H54 (cell line): Measurements from ENCODE around the gene CNEP1R1.

ENCODE experiments used
- DNase-seq: peaks from one replicate; pipeline ENCODE4 v3.0.0; 2011; ENCODE audit warnings: low spot score, mixed read lengths; ENCODE audit not compliant: insufficient read length
- FAIRE-seq: peaks from 3 replicates; lab custom pipeline; 2011; peaks lifted over from hg19 to GRCh38; lab: Jason Lieb, UNC
- POLR2A ChIP-seq: IDR thresholded peaks from 2 replicates; pipeline ENCODE4 v1.6.1; 2011; ENCODE audit warnings: low read depth, mild to moderate bottlenecking, low read length

Gene CNEP1R1

GRCh38 chr16:50065241-50065623, 40.2 kb downstream of the CNEP1R1 start:
- TF ChIP-seq POLR2A: no peak
- DNase-seq (no peak), FAIRE-seq (no peak)

- peak; percentile 96 for DNase-seq
- no peak for FAIRE-seq
- TF ChIP-seq POLR2A: peak; percentile 94
Measured at GRCh38 chr16:50065624-50066481, 40.8 kb downstream of the CNEP1R1 start, which contains the start of gene HEATR3. HEATR3 (plus strand) TSS chr16:50065970; CDS start chr16:50066132, 162 bp downstream.

GRCh38 chr16:50066482-50067289, 41.7 kb downstream of the CNEP1R1 start:
- FAIRE-seq: no peak
- no peak for TF ChIP-seq POLR2A
- DNase-seq: no peak

GRCh38 chr16:50067290-50067853, 42.3 kb downstream of the CNEP1R1 start:
- peak; percentile 7 for DNase-seq
- FAIRE-seq: no peak
- no peak for TF ChIP-seq POLR2A

GRCh38 chr16:50068550-50068949, 43.5 kb downstream of the CNEP1R1 start:
- FAIRE-seq: no peak
- TF ChIP-seq POLR2A: no peak
- DNase-seq: no peak

- FAIRE-seq (no peak), DNase-seq (no peak)
- TF ChIP-seq POLR2A: no peak
Measured at GRCh38 chr16:50069060-50069459, 44.0 kb downstream of the CNEP1R1 start.

- DNase-seq: no peak
- no peak for FAIRE-seq
- no peak for TF ChIP-seq POLR2A
Measured at GRCh38 chr16:50071075-50071671, 46.1 kb downstream of the CNEP1R1 start.

- no peak for TF ChIP-seq POLR2A
- FAIRE-seq (no peak), DNase-seq (no peak)
Measured at GRCh38 chr16:50072730-50073129, 47.7 kb downstream of the CNEP1R1 start.

- FAIRE-seq (no peak), DNase-seq (no peak)
- TF ChIP-seq POLR2A: no peak
Measured at GRCh38 chr16:50079397-50080140, 54.5 kb downstream of the CNEP1R1 start.

GRCh38 chr16:50081428-50082018, 56.5 kb downstream of the CNEP1R1 start:
- TF ChIP-seq POLR2A: no peak
- no peak for DNase-seq
- FAIRE-seq: no peak

GRCh38 chr16:50083996-50084395, 59.0 kb downstream of the CNEP1R1 start:
- FAIRE-seq (no peak), DNase-seq (no peak)
- no peak for TF ChIP-seq POLR2A

GRCh38 chr16:50086176-50086575, 61.2 kb downstream of the CNEP1R1 start:
- DNase-seq: no peak
- FAIRE-seq: no peak
- no peak for TF ChIP-seq POLR2A
